Umbilical cord (tissue), 2 donors: ENCODE data around the gene KIT. TPM values are rescaled to one million over a fixed set of nuclear protein-coding genes. Genes with fewer than 3 reads are reported as not detected.
"Not testable (repeated sequence)": the region's sequence is repeated elsewhere in the genome, so short reads cannot be mapped to it uniquely, and the experiment has no call there.

Source experiments
- DNase-seq: peaks from one replicate; pipeline ENCODE4 v3.0.0-alpha.2; 2015; ENCODE audit warnings: low spot score
- total RNA-seq: library from RNA; depleted of rRNA; stranded (reverse); fragments of >200 nt; gene quantifications from one replicate; pipeline ENCODE4 v1.2.3, GENCODE V29; 2014; ENCODE audit warnings: low replicate concordance; ENCODE audit not compliant: insufficient read depth

KIT gene
- total RNA-seq = 6.3 TPM

DNA sequence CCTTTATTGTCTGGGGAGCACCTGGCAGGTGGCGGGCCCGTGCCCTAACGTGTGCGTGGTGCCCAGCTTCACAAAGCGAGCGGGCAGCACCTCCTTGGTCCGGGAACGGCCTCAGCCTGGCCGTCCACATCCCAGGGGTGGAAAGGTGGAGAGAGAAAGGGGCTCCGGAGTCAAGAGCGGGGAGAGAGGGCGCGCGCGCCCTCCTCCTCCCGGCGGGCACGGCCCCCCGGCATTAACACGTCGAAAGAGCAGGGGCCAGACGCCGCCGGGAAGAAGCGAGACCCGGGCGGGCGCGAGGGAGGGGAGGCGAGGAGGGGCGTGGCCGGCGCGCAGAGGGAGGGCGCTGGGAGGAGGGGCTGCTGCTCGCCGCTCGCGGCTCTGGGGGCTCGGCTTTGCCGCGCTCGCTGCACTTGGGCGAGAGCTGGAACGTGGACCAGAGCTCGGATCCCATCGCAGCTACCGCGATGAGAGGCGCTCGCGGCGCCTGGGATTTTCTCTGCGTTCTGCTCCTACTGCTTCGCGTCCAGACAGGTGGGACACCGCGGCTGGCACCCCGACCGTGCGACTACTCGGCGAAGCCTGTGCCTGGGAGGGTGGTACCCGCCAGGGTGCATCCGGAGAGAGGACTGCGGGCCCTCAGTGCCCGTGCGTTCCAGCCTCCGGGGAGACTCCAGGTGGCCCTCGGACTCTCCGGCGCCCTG is at the start of gene KIT:
TSS of gene KIT (plus strand) at position 407 of the 701 bp plus-strand sequence. CDS start at position 465, 58 bp downstream.
- DNase-seq = peak; percentile 62

DNA sequence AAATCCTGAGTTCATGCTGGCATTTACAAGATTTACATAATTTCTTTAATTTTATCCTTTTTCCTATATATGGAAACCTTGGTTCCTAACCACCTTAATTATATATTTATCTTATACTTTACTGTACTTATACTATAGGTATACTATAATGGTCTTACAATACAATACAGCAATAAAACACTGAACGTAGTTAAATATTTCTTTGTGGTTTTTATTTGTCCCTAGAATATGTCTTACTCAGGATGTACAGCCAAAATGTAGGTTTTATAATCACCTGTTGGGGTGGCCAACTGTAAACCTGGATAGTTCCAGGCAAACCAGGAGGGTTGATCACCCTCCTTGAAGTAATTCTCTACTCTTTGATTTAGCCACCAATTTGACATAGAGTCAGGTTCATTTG is 48.4 kb upstream of the KIT start:
- DNase-seq = no peak

DNA sequence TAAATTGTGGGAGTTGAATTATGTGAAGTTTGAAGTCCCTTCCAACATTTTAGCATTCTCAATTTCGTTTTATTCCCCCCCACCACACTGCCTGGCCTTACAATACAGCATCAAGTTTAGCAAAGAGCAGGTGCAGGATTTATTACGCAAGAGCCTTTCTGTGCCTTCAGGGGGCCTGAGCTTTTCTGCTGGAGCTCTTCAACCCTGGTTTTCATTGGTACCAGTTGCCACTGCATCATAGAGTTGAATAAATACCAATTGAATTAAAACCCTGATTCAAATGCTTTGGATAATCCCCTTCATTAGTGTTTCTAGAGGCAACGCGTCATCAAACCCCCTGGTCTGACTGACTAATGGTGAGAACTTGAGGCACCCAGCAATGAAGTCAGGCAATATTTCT is 43.6 kb upstream of the KIT start:
- no peak for DNase-seq

GRCh38 chr4:54620773-54621172 is 37.0 kb upstream of the KIT start:
- no peak for DNase-seq

DNA sequence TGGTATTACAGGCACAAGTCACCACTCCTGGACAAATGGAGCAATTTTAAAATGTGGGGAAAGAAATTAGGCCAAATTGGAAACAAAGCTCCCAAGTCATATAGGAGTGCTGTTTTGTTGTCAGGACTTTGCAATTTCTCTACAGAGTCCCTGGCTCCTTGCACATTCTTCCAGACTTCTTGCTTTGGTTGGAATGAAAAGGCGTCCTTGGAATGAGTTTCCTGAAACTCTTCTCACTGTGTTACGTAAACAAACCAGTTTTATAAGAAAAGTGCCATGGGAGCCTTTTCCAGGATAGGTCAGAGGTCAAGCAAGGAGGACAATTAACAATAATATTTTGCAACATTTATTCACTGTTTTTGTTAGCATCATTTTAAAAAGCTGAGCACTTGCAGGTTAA is 32.4 kb upstream of the KIT start:
- DNase-seq = no peak

- no peak for DNase-seq
Measured at GRCh38 chr4:54626113-54626512, 31.6 kb upstream of the KIT start.

DNA sequence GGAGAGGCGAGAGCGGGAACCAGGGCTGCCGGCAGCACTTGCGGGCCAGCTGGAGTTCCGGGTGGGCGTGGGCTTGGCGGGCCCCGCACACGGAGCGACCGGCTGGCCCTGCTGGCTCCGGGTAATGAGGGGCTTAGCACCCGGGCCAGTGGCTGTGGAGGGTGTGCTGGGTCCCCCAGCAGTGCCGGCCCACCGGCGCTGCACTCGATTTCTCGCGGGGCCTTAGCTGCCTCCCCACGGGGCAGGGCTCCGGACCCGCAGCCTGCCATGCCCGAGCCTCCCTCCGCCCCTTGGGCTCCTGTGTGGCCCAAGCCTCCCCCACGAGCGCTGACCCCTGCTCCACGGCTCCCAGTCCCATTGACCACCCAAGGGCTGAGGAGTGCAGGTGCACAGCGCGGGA is 25.2 kb upstream of the KIT start:
- no peak for DNase-seq

- DNase-seq = not testable (repeated sequence)
Measured at GRCh38 chr4:54633102-54633740, 24.5 kb upstream of the KIT start.

DNA sequence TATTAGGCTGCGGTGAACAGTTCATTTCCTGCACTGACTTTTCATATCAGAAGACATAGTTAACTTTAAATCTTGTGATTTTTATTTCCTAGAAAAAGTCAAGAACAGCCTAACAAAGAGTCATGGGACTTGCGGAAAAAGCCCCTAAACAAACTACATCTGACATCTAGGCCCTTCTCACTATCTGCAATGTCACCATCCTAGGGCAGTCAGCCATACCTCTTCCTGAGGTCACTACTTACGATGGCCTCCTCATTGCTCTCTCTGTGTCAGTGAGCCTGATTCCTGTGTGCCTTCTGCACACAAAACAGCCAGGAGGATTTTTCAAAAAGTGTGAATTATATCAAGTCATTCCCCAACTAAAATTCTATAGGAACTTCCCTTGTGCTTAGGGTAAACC is 22.4 kb upstream of the KIT start:
- no peak for DNase-seq

DNA sequence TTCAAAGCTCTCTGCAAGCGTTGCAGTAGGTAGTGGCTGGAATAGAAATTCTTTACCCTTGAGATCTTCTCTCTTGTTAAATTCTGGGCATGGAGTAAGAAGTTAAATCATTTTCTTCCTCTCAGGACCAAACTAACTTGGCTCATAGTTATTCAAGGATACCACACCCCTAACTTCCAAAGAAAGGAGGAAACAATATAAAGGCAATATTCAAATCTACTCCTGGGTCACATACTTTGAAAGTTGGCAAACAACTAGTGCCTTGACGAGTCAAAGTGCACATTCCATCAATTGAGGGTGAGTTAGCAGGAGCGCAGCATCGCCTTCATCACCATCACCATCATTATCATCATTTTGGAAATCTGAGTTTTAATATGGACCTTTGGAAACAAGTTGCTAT is 20.4 kb upstream of the KIT start:
- no peak for DNase-seq

DNA sequence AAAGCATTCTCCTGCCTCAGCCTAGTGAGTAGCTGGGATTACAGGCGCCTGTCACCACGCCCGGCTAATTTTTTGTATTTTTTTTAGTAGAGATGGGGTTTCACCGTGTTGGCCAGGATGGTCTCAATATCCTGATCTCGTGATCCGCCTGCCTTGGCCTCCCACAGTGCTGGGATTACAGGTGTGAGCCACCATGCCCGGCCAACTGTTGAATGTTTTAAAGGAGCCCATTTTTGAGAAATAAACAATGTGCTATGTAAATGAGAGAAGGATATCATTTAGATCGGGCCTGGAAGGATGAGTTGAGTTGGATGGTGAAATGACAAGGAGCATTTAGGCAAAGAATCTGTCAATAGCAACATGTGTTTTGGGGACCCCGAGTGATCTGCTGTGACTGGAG is 16.7 kb upstream of the KIT start:
- not testable (repeated sequence) for DNase-seq

GRCh38 chr4:54643172-54643571 is 14.6 kb upstream of the KIT start:
- DNase-seq = no peak

DNA sequence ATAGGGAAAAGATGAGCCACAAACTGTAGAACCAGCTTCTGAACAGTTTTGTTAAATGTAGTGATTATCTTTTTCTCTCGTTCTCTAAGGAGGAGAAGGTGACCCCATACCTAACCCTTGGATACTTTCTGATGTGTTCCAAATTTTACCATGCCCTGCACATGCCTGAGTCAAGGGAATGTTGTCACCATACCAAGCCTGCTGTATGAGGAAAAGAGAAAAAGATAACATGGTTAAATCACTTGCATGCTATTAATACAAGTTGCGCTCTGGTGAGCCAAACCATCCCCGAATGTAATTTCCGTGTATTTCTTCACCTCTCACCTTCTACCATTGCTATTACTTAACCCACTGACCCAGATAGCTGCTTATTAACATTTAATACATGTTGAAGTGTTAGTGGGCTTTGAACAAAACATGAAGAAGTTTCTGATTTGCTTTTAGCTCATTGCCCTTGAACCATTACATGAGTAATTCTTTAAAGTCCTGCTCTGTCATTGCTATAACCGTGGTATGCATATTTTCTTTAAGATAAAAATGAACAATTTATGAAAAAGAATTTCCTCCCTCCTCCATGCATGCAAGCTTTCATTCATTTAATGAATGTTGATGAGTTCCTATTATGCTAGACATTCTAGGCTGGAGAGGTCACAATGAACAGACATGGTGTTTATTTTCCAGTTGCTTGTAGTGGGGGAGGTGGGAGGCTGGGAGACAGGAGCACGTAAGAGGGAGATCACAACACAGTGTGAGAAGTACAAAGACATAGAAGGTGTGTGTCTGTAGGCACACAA is 13.6 kb upstream of the KIT start:
- no peak for DNase-seq

GRCh38 chr4:54645830-54646229 is 11.9 kb upstream of the KIT start:
- no peak for DNase-seq

DNA sequence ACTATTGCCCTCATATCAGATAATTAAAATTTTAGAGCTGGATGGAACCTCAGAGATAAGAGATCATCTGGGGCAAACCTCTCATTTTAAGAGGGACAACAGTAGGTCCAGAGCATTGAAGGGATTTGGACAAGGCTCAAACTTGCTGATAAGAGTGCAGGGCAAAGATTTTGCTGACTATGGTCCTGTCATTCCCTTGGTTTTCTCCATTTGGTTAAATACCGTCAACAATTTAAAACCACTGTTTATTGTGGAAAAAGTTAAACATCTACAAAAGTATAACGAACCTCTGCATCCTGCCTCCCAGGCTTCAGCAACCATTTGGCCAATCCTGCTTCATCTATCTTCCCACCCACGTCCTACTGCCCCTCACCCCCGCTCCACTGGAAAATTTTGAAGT is 10.7 kb upstream of the KIT start:
- DNase-seq = peak; percentile 10

DNA sequence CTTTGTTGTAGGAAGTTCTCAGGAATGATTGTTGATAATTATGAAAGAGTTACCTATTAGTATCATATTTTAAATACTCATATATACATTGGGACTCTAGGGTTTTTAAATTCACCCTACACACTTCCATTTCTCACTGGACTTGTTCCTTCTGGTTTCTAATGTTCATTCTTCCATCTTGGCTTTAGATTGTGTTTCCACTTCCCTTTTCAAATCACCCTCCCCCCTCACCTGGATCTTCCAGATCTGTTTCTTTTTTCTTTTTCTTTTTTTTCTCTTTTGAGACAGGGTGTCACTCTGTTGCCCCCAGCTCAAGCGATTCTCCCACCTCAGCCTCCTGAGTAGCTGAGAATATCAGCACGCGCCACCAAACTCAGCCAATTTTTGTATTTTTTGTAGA is 6.7 kb upstream of the KIT start:
- DNase-seq = no peak

DNA sequence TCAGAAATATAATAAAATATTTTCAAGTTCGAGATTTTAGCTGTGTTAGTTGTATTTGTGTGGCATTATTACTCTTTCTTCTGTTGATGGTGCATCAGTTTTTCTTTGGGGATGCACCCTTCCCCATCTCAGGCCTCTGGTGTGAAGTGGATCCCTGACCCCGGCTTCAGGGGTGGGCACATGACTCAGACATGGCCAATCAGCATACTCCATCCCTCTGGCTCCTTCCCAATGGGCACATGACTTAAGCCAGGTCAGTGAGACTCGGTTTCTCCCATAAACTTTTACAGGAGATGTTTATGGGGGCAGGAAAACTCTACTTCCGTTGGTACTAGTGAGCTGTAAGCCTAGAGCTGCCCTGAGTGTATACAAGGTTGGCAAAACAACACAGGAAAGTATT is 3.0 kb upstream of the KIT start:
- DNase-seq = no peak

GRCh38 chr4:54657185-54657550 is 589 bp upstream of the KIT start:
- no peak for DNase-seq

DNA sequence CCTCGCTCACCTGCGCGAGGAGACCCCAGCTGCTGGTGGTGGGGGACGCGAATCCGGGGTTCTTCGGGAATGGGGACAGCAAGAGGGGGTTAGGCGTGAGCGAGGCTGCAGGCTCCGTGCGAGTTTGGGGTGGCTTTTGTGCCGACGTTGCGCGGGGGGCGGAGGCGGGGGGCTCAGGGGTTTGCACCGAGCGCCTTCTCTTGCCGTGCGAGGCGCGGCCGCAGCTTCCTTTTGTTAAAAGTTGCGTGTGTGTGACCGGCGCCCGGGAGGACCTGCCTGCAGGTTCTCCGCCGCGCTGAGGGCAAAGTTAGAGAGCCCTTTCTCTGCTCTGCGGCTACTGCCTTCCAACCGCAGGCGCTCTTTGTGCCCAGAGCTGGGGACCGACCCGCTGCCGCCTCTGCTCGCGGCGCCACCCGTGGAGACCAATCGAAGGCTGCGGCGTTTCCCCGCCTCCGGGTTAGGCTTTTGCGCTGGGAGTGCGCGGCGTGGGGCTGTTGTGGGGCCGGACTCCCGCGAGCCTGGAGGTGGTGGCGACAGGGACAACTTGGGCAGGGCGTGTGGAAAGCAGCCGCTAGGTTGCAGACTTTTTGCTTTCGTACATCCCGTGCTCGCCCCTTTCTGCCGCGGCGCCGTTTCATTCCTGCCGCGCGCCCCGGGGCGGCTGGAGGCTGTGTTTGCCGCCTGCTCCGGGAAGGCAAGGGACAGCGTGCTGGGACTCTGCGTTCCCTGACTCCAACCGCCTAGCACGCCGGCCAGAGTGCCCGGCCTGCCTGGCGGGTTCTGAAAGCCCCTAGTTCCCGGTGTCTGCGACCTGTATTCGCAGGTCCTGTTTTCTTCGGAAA is 716 bp downstream of the KIT start:
- DNase-seq = peak; percentile 35

- peak; percentile 7 for DNase-seq
Measured at GRCh38 chr4:54659313-54659712, 1.6 kb downstream of the KIT start.

DNA sequence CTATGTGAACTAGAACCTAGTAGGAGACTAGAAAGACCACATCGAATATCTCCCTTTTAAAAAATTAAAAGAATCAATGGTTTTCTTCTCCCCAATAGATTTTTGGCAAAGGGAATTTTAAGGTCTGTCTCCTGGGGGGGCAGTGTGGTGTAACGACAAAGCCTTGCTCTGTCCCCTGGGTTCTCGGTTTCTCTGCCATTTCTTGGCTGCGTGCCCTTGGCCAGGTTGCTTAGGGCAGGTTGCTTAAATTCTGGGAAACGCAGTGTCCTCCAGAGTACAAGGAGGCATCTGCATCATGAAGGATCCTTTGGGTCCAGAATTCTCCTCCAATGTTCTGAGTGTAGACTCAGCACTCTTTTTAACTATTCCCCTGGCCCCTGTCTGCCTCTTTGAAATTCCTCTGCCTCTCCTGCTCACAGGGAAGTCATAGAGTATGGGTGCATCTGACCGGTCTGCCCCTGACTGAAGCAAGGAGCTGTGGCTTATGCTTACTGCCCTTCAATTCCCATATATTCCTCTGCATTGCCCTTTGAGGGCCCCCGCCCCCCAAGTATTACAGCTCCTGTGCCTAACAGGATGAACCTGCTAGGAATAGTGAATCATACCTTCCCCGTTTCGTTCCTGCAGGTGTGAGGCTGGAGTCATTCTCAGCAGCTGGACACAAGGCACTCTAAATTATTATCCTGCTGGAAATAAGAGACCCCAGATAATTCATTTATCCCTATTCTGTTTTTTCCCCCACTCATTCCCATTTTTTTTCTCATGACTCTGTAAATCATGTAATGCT is 2.2 kb downstream of the KIT start:
- DNase-seq = no peak
